Activated CD4-positive, alpha-beta T cell treated with anti-CD3 and anti-CD28 coated beads, Interleukin-10, Interleukin-2, amounts not matched to agents 100 ng/mL and 50 ng/mL, durations not matched to agents 16 hours and 8 hours (primary cell): Measurements from ENCODE around the gene PAPOLB.
A peak's percentile ranks its signal among the peaks of the same experiment; 100 is the strongest.

ENCODE experiments used
- DNase-seq: peaks from one replicate; pipeline ENCODE4 v3.0.0-alpha.2; 2020

The PAPOLB gene

DNA sequence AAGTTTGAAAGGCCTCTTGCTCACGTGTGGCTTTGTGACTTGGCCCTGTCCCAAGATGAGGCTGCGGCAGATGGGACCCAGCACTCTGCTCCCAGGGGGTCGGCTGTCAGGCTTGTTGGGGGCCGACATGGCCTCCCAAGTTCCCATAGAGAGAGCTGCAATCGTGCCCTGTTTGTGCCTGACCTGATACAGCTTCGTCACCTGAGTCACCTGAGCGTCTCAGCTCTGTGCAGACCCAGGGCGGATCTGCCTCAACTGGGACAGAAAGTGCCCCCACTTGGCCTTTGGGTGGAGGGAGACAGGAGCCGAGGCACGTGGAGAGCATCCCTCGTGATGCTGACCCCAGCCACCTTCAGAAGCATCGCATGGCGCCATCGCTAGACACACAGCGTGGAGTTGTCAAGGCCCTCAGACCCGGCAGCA, 21.7 kb downstream of the PAPOLB start:
- no peak for DNase-seq

DNA sequence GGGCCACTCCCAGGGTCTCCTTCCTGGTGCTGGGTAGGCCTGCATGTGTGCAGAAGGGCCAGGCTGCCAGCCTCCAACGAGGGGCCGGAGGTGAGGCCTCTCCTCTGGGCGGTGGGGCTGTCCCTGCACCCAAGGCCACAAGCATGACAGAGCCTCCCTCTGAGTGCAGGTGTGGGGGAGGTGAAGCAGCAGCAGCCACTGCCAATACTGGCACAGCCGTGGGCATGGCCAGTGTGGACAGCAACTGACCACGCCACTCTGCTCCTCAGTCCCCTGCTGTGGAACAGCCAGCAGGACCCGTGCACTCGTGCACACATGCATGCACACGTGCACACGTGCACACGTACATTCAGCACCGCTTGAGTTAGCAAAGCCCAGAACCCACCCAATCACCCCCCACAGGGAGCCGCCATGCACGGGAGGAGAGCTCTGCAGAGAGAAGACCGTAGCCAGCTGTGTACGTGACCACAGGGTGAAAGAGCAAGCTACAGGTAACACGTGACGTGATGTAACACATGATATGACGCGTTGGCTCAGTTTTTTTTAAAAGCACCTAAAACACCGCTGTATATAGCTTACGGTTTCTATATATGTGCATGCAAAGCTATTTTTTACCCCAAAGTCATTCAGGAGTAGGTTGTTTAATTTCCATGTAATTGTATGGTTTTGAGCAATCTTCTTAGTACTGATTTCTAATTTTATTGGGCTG, 23.1 kb downstream of the PAPOLB start:
- no peak for DNase-seq

DNA sequence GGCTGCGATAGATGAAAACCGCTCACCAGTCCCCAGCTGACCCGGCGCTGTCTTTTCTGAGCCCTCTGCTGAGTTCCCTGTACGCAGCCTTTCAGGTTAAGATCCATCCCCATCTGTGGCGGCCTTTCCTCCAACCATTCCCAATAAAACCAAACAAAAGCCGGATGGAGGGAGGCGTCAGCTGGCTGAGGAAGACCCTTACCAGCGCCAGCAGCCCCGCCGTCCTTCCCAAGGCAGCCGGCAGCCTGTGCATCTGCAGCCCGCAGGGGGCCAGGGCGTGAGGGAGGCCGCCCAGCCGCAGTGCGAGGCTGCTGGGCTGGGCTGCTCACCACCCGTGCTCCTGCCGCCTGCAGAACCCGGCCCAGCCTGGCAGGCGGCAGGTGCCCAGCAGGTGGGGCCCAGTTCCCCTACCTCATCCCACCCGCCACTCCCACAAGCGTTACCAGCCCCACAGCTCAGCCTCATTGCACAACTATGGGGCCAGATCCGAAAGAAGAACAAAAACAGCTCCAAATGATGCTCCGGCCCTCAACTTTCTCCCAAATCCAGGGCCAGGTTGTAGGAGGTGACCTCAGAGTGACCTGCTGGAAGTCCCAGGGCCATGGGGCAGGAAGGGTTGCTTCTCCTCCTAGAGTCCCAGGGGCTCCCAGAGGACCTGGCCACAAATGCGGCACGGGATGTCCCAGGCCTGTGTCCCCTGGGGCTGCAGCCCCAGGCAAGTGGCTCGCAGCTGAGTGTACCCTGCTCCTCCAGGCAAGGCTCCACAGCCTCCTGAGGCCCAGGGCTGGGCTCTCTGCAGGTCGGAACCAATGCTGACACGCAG, 23.8 kb downstream of the PAPOLB start:
- no peak for DNase-seq

DNA sequence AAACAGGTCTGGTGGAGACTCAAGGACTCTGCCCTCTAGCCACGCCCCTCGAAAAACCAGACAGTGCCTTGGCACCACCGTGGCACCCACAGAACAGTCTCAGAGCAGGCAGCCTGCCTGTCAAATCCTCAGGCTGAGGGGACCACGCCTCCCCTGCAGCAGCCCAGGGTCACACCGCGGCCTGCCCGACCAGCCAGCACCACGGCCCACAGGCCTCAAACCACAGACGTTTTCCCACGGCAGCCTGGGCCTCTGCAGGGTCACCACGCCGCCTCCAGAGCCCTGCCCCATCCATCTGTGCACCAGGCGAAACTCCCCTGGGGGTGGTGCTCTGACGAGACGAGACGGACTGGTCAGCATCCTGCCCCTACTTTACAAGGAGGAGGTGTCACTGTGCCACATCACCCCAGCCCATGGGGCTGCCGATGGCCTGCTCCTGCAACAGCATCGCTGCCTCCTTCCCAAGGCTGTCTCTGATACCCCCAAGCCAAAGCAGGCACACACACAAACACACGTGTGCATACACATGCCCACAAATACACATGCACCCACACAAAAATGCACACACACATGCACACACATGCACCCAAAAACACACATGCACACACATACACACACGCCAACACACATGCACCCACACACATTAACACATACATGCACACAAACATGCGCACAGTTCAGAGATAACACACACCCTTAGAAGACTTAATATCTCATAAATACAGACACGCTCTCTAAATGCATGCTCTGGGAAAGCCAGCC, 24.6 kb downstream of the PAPOLB start:
- DNase-seq = no peak

DNA sequence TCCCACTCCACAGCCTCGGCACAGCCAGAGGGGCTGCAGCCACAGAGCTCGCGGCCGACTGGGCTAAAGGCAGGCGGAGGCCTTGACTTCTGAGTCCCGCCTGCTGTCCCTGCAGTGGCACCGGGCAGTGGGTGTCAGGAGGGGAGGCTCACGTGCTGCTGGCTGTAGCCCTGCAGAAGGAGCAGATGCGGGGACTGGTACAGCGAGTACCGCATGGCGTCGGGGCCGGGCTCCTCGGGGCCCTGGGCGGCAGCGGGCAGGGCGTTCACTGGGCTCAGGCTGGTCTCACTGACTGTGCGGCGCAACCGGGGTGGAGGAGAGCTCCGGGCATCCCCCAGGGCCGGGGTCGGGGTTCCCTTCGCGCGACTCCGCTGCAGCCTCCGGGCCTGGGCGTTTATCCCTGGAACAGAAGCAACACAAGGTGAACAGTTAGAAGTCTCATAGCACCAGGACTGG, 25.6 kb downstream of the PAPOLB start:
- no peak for DNase-seq

DNA sequence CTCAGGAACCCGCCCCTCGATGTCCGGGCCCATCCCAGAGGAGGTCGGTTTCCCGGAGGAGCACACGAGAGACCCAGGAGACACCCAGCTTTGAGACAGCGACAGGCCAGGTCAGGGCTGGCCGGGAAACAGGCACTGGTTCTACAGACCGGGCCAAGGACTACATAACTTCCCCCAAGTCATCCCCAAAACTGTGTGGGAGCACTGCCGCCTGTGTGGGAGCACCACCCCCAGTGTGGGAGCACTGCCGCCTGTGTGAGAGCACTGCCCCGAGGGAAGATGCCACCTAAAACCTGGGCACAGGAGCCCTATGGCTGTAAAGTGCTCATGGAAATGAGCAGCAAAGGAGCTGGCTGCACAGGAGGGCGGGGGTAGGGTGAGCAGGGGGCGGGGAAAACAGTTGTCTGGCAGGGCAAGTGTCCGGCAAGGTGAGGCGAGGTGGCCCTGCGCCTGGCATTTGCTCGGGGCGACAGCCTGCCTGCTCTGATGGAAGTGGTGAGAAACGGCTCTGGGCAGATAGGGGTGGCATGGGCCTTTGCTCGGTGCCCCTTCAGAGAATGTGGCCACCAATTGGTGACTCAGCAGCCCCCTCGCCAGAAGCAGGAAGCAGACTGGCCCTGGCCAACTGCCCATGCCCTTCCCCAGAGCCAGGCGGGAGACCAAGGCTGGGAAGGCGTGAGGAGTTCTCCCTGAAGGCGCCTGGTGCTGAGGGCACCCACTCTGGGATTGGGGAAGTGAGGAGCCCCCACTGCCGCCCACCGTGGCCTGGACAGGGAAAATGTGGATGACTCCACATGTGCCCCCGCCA, 26.2 kb downstream of the PAPOLB start:
- no peak for DNase-seq

DNA sequence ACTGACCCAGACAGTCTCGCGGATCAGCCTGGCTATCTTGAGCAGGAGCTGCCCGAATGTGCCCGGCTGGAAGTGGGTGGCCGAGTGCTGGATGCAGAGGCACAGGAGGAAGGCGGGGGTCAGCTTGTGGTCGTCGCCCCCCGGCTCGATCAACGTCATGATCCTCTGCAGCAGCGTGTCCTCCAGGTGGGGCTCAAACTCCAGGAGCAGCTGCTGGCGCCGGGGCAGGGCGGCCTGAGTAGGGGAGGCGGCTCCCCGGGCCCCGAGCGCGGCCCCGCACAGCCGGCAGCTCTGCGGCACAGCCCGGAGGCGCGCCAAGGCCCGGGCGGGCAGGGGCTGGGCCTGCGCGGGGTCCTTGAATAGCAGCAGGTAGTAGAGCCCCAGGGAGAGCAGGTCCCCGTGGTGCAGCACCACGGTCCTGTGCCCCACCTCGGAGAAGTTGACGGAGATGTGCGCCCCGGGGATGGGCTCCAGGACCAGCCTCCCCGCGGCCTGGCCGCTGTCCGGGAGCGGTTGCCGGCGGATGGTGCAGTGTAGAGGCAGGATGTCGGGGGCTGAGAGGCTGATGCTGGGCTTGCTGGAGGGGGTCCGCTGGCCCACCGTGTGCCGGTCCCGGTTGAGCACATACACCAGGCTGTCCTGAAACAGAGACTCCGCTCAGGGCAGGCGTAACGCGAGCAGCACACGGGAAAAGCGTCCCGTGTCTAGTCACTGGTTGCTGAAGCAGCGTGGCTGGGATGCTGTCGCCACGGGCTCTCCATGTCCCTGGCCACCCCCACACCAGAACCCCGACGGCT, 27.0 kb downstream of the PAPOLB start:
- DNase-seq = no peak

DNA sequence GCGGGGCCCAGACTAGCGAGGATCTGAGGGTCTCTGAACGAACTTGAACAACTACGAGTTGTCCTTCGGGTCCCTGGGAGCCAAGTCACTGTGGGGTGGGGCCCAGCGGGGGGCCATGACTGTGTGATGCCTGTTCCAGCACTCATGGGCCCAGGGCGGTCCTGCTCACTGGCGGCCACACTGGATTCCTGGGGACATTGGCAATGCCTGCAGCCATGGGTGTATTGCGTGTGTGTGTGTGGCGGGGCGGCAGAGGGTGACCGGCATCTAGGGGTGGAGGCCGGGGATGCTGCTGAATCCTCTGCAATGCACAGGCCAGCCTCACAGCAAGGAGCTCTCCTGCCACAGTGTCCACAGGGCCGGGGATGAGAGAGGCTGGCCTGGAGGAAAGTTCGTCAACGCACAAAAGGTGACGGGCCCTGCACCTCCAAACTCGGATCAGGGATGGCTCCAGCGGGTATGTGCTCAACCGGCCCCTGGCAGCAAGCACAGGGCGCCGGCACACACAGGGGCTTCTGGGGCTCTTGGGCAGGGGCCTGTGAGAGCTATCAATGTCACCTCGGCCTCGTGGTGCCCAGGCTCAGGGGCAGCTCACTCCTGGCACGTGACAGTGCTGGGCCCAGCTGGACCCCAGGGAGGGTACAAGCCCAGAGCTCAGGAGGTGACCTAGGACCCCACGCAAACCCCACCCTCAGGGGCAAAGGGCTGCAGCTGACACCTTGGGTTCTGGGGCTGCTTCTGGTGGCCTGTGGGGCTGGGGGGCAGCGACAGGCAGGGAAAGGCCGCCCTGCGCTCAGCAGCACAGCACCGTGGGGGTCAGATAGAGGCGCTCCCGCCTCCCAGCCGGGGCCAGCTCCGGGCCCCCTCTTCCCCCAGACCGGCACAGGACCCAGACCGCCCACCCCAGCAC, 27.9 kb downstream of the PAPOLB start:
- no peak for DNase-seq

DNA sequence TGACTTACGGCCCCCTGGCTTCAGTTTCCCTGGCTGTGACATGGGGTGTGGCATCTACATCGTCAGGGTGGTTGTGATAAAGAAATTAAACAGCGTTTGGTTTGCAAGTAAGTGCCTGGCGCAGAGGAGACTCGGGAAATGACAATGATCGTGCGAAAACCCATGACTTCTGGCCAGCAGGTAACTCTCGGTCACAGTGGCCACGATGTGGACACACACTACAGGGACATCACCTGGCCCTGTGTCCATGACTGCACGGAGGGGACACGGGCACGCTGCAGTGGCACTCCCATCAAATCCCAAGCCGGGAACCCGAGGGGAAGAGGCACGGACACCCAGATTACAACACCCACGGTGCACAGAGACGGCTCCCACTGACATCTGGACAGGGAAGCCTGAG, 28.7 kb downstream of the PAPOLB start:
- DNase-seq = no peak

DNA sequence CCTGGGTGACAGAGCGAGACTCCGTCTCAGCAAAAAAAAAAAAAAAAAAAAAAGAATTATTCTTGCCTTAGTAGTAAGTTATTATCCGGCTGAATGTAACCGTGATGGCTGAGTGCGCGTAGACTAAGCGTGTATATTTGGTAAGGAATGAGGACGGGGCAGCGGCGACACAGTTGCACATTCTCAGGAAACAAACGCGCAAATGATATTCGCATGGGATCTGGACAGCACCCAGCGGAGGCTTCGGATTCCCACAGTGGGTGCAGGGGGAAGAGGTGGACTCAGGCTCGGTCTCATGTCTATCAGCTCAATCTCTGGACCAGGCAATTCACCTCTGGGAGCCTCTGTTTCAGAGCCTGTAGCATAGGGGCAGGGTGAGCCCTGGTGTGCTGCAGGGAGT, 29.1 kb downstream of the PAPOLB start:
- DNase-seq = no peak

DNA sequence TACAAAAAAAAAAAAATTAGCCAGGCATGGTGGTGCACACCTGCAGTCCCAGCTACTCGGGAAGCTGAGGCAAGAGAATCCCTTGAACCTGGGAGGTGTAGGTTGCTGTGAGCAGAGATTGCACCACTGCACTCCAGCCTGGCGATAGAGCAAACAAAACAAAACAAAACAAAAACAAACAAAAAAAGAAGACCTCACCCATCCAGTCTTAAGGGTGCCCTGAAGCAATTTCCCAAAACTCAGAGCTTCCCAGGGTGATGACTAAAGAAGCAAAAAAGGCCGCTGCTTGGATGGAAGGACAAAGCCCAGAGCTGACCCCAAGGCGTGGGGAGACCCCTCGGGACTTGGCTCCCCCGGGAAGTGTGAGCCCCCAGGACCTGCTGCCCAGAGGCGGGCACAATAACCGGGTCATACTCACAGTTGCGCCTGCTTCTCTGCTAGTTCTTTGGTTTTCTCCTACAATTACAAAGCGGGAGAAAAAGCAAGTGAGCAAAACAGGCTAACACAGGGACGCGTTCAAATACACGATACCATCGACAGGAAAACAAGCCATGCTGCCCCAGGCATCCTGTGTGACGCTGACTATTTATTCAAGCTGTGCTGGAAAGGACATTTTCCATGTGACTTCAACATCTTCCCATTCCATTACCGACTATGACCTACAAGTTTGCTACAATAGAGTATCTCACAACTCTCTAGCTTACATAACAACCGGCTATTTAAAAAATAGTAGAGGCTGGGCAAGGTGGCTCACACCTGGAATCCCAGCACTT, 29.9 kb downstream of the PAPOLB start:
- DNase-seq = no peak

DNA sequence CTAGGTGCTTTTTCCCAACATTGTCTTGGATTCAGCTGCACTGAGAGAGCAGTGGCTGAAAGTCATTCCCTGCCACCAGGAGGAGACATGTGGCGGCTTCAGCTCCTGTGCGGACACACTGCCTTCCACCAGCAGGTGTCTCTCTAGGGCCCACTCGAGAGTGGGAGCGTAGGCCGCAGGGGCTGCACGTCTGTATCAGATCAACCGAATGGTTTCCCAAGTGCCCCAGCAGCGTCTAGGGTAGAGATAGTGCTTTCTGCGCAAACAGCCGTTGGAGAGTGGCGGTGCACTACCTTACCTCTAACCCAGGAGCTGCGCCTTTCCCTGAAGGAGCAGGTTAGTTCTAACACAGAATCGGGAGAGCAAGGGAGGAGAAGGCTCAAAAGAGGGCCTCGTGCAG, 31.7 kb downstream of the PAPOLB start:
- peak; percentile 71 for DNase-seq

DNA sequence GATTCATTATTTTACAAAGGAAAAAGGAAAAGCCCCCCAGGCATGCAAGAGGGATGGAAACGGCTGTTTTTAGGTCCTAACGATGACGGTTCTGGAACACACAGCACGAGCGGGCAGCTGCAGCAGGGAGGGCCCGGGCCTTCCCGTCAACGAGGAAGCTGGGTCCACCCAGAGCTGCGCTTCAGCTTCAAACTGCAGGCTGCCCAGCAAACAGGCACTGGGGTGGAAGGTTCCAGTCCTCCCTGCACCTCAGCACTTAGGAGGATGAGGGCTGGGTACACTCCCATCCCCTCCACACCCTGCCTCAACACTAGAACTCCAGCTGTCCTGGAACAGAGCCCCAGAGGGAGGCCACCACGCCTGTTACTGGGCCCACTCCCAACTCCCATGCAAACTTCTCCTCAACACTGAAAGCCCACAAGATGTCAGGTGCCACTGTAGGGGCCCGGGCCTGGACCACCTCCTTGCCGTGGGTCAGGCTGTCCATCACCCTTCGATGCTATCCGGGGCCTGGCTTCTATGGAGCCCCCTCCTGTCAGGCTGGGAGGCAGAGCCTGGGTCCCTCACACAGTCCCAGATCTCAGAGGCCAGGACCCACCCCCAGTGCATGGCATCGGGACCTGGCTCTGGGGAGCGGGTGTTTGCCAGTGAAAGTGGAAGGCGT, 33.0 kb downstream of the PAPOLB start:
- no peak for DNase-seq

DNA sequence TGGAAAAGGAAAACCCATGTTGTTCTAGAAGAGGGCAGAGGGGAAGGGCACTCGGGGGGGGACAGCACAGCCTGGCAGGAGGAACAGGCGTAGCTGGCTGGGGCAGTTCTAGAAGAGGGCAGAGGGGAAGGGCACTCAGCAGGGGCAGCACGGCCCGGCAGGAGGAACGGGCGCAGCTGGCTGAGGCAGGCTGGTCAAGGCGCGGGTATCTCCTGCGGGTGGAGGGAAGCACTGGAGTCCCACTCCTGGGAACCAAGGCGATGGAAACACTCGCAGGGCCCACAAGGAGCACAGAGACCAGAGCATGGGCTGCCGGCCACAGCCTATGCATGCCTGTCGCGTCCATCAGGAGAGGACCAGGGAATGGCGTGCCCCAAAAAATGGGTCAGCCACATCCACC, 36.7 kb downstream of the PAPOLB start:
- no peak for DNase-seq

DNA sequence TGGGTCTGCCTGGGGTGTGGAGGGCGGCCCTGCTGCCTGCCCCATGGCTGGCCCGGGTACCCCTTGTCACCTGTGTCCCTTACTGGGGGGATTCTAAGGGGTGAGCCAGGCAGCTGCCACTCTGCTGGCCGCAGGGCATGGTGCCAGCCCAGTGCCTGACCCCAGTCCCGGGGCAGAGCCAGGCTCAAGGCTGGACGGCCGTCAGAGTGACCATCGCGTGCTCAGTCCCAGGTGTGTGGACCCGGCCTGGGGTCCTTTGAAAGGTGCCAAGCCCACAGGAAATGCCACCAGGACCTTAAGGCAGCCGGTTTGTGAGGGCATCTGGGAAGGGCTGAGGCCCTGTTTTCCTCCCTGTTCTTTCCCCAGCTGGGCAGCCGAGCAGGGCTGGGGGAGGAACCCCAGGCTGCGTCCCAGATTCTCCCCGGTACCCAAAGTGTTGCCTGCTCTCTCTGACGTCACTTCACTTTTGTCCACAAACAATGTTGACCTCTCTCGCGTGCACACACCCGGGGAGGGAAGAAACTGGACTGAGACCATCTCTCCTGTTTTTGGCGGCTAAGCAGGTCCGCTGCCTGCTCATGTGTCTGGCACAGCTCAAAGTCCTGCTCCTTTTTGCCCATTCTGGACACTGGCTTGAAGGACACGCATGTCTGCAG, 37.6 kb downstream of the PAPOLB start:
- DNase-seq = no peak

DNA sequence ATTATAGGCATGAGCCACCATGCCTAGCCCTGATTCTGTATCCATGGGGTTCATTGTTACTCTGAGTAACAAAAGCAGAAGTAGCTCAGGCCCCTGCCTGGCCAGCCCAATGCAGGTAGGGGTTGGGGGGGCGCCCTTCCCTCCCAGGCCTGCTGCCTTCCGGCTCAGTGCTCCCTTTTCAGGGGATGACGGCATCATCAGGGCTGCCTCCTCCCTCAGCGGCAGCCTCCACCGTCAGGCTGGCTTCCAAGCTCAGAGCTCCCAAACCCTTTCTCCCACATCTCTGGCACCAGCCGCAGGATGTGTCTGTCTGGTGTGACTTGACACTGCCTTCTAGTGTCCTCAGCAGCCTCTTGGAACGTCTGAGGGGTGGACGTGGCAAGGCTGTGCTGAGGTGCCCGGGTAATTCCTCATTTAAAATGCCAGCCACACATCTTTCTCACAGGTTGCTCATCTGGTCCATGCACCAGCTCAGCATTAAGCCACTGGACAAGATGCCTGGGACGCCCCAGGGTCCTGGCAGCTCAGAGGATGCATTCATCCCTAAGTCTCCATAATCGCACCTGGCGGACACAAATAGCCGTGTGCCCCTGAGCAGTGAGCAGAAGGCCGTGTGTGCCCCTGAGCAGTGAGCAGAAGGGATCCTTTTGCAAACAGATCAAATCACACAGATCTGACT, 38.2 kb downstream of the PAPOLB start:
- DNase-seq = no peak

DNA sequence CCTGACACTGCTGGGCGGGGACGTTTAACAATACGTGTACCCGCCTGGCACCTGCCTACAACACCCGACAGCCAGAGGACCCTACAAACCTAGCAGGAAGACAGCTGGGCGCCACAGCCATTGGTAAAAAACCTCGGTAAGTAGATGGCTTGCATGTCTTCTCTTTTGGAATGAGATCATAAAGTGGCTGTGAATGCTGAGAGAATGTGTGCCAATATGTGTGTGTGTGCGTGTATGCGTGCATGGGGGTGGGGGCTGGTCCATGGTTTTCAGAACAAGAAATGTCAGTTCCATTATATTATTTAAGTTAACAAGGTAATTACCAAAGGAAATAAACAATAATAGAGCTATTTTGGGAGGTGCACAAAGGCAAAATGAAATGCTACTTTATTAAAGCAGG, 39.2 kb downstream of the PAPOLB start:
- DNase-seq = no peak

DNA sequence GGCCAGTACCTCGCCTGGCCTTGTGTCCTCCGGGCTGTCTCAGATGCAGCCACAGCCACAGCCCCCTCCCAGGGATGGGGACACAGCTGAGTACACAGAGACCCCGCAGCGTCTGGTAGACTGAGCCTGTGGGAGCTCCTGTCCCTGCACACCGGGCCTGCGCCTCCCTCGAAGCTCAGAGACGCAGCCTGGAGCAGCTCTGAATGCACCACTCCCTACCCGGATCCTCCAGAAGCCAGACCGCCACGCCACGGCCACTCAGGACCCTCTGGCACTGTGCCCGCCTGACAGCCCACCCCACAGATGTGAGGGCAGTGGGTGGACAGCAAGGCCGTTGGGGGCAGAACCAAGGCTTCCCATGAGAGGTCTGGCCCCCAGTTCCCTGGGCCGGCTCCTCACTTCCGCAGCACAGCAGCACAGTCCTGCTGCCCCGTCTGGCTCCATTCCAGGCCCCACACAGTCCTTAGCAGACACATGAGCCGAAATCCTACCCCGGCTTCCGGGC, 40.8 kb downstream of the PAPOLB start:
- DNase-seq = no peak
